Neuronal stem cell (in vitro differentiated cells): ENCODE results near the gene RAE1.
A peak's percentile ranks its signal among the peaks of the same experiment; 100 is the strongest.

ENCODE experiments used
- DNase-seq: peaks from one replicate; pipeline ENCODE4 v3.0.0-alpha.2; 2013; ENCODE audit warnings: low spot score
- H2AFZ ChIP-seq: one replicate; pipeline ENCODE4 v1.6.1; 2013; ENCODE audit warnings: mild to moderate bottlenecking, low read length, inconsistent platforms
- H2AK5ac ChIP-seq: 2 replicates; pipeline ENCODE4 v1.6.1; 2013; ENCODE audit warnings: low read depth, mild to moderate bottlenecking, inconsistent platforms, low read length, moderate library complexity, mixed read lengths
- H2BK120ac ChIP-seq: 2 replicates; pipeline ENCODE4 v1.6.1; 2013; ENCODE audit warnings: low read depth, mild to moderate bottlenecking, inconsistent platforms, low read length, moderate library complexity, mixed read lengths
- H2BK12ac ChIP-seq: one replicate; pipeline ENCODE4 v1.6.1; 2013; ENCODE audit warnings: low read length, inconsistent platforms
- H2BK15ac ChIP-seq: 2 replicates; pipeline ENCODE4 v1.6.1; 2013; ENCODE audit warnings: mild to moderate bottlenecking, low read length, inconsistent platforms, mixed read lengths
- H2BK5ac ChIP-seq: one replicate; pipeline ENCODE4 v1.6.1; 2013; ENCODE audit warnings: inconsistent platforms, mild to moderate bottlenecking, low read length, moderate library complexity
- H3K14ac ChIP-seq: one replicate; pipeline ENCODE4 v1.6.1; 2013; ENCODE audit warnings: low read length, inconsistent platforms
- H3K18ac ChIP-seq: 2 replicates; pipeline ENCODE4 v1.6.1; 2013; ENCODE audit warnings: low read length, inconsistent platforms
- H3K23ac ChIP-seq: 2 replicates; pipeline ENCODE4 v1.6.1; 2013; ENCODE audit warnings: low read depth, mild to moderate bottlenecking, mixed read lengths, low read length, inconsistent platforms; ENCODE audit not compliant: poor library complexity
- H3K27ac ChIP-seq: replicated peaks from 3 replicates; pipeline ENCODE4 v1.5.1; 2013; ENCODE audit warnings: low read length, inconsistent platforms
- H3K27me3 ChIP-seq, 3 experiments: 2 replicates each; pipeline ENCODE4 v1.6.1; 2013; ENCODE audit warnings: low read length in 3 of 3, mild to moderate bottlenecking in 2 of 3, inconsistent platforms in 1 of 3, low read depth in 1 of 3, mixed read lengths in 1 of 3, moderate library complexity in 1 of 3; ENCODE audit not compliant: control insufficient read depth in 3 of 3, insufficient read depth in 3 of 3
- H3K36me3 ChIP-seq, 2 donors: replicated peaks in 1 of 2; 2 replicates each; pipeline ENCODE4 v1.6.1; 2013; ENCODE audit warnings: low read length in 2 of 2; ENCODE audit not compliant: control insufficient read depth in 2 of 2, insufficient read depth in 2 of 2
- H3K4ac ChIP-seq: 2 replicates; pipeline ENCODE4 v1.6.1; 2013; ENCODE audit warnings: inconsistent platforms, mild to moderate bottlenecking, low read length, moderate library complexity
- H3K4me1 ChIP-seq, 2 donors: 1 replicate in 1 of 2; 2 replicates in 1 of 2; pipeline ENCODE4 v1.6.1; 2013; ENCODE audit warnings: low read length in 2 of 2, low read depth in 1 of 2; ENCODE audit not compliant: control insufficient read depth in 2 of 2, insufficient read depth in 1 of 2
- H3K4me2 ChIP-seq: one replicate; pipeline ENCODE4 v1.6.1; 2013; ENCODE audit warnings: mild to moderate bottlenecking, low read length, inconsistent platforms; ENCODE audit not compliant: insufficient read depth, poor library complexity, severe bottlenecking
- H3K4me3 ChIP-seq, 2 donors: 2 replicates each; pipeline ENCODE4 v1.5.1; 2013; ENCODE audit warnings: low read length in 2 of 2, mild to moderate bottlenecking in 2 of 2, inconsistent platforms in 1 of 2, moderate library complexity in 1 of 2
- H3K79me1 ChIP-seq: one replicate; pipeline ENCODE4 v1.6.1; 2013; ENCODE audit warnings: low read depth, mild to moderate bottlenecking, inconsistent platforms, low read length, moderate library complexity
- H3K9ac ChIP-seq: one replicate; pipeline ENCODE4 v1.6.1; 2013; ENCODE audit warnings: mild to moderate bottlenecking, low read depth, low read length, inconsistent platforms; ENCODE audit not compliant: poor library complexity
- H3K9me3 ChIP-seq, 2 donors: replicated peaks in 1 of 2; 2 replicates each; pipeline versions ENCODE3 to v1.6.1; 2013; ENCODE audit warnings: low read length in 2 of 2, mild to moderate bottlenecking in 2 of 2, inconsistent platforms in 1 of 2, low read depth in 1 of 2, mixed read lengths in 1 of 2, moderate library complexity in 1 of 2; ENCODE audit not compliant: control insufficient read depth in 2 of 2, insufficient read depth in 1 of 2
- H4K8ac ChIP-seq: one replicate; pipeline ENCODE4 v1.6.1; 2013; ENCODE audit warnings: low read depth, mild to moderate bottlenecking, inconsistent platforms, low read length, moderate library complexity
- H4K91ac ChIP-seq: one replicate; pipeline ENCODE4 v1.6.1; 2013; ENCODE audit warnings: low read length, low read depth, mild to moderate bottlenecking, inconsistent platforms; ENCODE audit not compliant: poor library complexity
- WGBS, 2 donors: extraction: QIAGEN DNeasy Blood & Tissue Kit; methylation state at CpG; one replicate each; pipeline ENCODE4 v1.1.7; 2013; ENCODE audit warnings: missing lambda C conversion rate in 2 of 2, mixed read lengths in 1 of 2; ENCODE audit not compliant: insufficient read length in 2 of 2, insufficient replicate concordance in 1 of 2; ENCODE audit errors: extremely low coverage in 2 of 2; 5-methylcytosine and 5-hydroxymethylcytosine counted together

The RAE1 gene

GRCh38 chr20:57421253-57422220, 70.5 kb downstream of the RAE1 start:
- Histone ChIP-seq H2BK15ac (peak overlapping the region; percentile 83), H3K27ac (no peak overlapping the region), H3K9ac (no peak overlapping the region), H2AK5ac (peak overlapping the region; percentile 76), H2BK5ac (peak overlapping the region; percentile 25), H2AFZ (no peak overlapping the region), H3K23ac (peak overlapping the region; percentile 75), H3K27me3 (peaks cover 0 to 29% (median 0%) of the 10 kb centered on the region in 3 experiments), H4K8ac (peak overlapping the region; percentile 68), H3K79me1 (no peaks in the 10 kb centered on the region), H3K4me1 (peaks cover 5 to 9% of the 10 kb centered on the region in 2 donors), H3K4me3 (no peak overlapping the region), H3K4ac (no peak overlapping the region), H4K91ac (no peak overlapping the region), H2BK12ac (peak overlapping the region; percentile 52), H2BK120ac (peak overlapping the region; percentile 13), H3K9me3 (peaks cover 0 to 2% of the 10 kb centered on the region in 2 donors), H3K14ac (no peak overlapping the region), H3K4me2 (no peak overlapping the region), H3K18ac (peak overlapping the region; percentile 74), H3K36me3 (no peaks in the 10 kb centered on the region)
- DNase-seq: no peak
- no CpG with 5 or more reads among the region's 26 CpGs for WGBS, 2 donors

GRCh38 chr20:57422254-57422653, 71.2 kb downstream of the RAE1 start:
- Histone ChIP-seq H3K9ac (no peak overlapping the region), H2BK5ac (no peak overlapping the region), H3K18ac (no peak overlapping the region), H3K4me2 (no peak overlapping the region), H2BK15ac (no peak overlapping the region), H3K79me1 (no peaks in the 10 kb centered on the region), H3K27ac (no peak overlapping the region), H3K14ac (no peak overlapping the region), H2BK120ac (no peak overlapping the region), H2AFZ (no peak overlapping the region), H3K4me3 (no peak overlapping the region), H2AK5ac (no peak overlapping the region), H2BK12ac (no peak overlapping the region), H3K27me3 (peaks cover 0 to 29% (median 0%) of the 10 kb centered on the region in 3 experiments), H4K8ac (no peak overlapping the region), H4K91ac (no peak overlapping the region), H3K23ac (no peak overlapping the region), H3K9me3 (peaks cover 0 to 2% of the 10 kb centered on the region in 2 donors), H3K4me1 (peaks cover 5 to 9% of the 10 kb centered on the region in 2 donors), H3K36me3 (no peaks in the 10 kb centered on the region), H3K4ac (no peak overlapping the region)
- DNase-seq: no peak
- WGBS, 2 donors: no CpG with 5 or more reads among the region's 7 CpGs

- no CpG with 5 or more reads among the region's 17 CpGs for WGBS, 2 donors
- H3K27ac ChIP-seq: no peak overlapping the region
Measured at GRCh38 chr20:57425150-57426013, 74.3 kb downstream of the RAE1 start.

More at GRCh38 chr20:57425150-57426013, 74.3 kb downstream of the RAE1 start:
- peak overlapping the region; percentile 61 for H2AFZ ChIP-seq
- H3K9ac ChIP-seq: peak overlapping the region; percentile 72
- no peaks in the 10 kb centered on the region for H3K79me1 ChIP-seq
- H3K4me2 ChIP-seq: no peak overlapping the region
- no peak overlapping the region for H3K4me3 ChIP-seq
- H3K14ac ChIP-seq: no peak overlapping the region
- H2BK120ac ChIP-seq: peak overlapping the region; percentile 9
- peak overlapping the region; percentile 62 for H2BK15ac ChIP-seq
- peaks cover 0 to 41% (median 0%) of the 10 kb centered on the region in 3 experiments for H3K27me3 ChIP-seq
- H3K23ac ChIP-seq: peak overlapping the region; percentile 38
- no peak for DNase-seq
- H2BK12ac ChIP-seq: no peak overlapping the region
- no peak overlapping the region for H4K8ac ChIP-seq
- no peaks in the 10 kb centered on the region for H3K36me3 ChIP-seq
- H4K91ac ChIP-seq: peak overlapping the region; percentile 56
- peak overlapping the region; percentile 89 for H3K18ac ChIP-seq
- peak overlapping the region; percentile 93 for H2AK5ac ChIP-seq
- peaks cover 0 to 2% of the 10 kb centered on the region in 2 donors for H3K9me3 ChIP-seq
- no peak overlapping the region for H3K4ac ChIP-seq
- peak overlapping the region; percentile 29 for H2BK5ac ChIP-seq
- H3K4me1 ChIP-seq: peaks cover 5 to 9% of the 10 kb centered on the region in 2 donors
